ENCODE measurements around the gene GNA12.
A peak's percentile ranks its signal among the peaks of the same experiment; 100 is the strongest.
"Not testable (repeated sequence)": the region's sequence is repeated elsewhere in the genome, so short reads cannot be mapped to it uniquely, and the experiment has no call there.

GNA12 gene

DNA sequence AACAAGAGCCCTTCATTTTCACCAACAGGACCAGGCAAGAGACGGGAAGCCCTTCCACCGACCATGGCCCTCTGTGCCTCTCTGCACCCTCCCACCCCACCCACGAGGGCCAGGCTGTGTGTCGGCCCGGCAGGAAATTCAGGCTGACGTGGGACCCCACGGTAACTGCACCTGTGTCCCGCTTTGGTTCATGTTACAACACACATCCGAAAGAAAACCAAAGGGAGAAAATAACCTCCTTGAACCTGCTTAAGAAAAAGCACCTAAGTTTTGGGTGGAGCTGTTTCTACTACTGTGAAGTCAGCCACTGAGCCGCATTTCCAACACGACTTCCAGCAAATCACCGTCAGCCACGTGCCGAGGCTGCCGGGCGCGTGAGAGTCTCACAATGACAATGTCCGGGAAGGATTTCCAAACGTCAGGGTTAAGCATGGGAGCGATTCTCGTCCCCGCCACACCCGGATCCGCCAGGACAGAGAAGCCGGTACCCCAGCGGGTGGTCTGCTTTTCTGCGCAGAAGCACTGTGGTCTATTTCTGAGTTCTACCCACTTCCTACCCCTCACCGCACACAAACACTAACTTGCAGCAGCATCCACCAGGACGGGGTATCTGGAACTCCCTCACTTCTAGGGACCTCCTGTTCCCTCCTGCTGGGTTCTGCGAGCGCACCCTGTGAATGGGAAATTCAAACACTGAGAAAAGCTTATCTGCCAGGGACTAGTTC lies 119.5 kb downstream of the GNA12 start:
- DNase-seq = no peak

DNA sequence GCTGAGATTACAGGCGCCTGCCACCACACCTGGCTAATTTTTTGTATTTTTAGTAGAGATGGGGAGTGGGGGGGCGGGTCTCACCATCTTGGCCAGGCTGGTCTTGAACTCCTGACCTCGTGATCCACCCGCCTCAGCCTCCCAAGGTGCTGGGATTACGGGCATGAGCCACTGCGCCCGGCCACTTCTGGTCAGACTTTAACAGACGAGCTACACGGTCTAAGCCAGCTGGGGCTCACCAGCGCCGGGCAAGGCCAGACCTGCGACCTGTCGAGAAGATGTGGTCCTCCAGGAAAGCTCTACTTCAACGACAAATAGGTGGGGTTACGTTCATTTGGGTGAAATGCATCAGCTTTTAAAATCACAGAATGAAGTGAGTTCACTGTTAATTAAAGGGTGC lies 120.1 kb downstream of the GNA12 start:
- DNase-seq = not testable (repeated sequence)

DNA sequence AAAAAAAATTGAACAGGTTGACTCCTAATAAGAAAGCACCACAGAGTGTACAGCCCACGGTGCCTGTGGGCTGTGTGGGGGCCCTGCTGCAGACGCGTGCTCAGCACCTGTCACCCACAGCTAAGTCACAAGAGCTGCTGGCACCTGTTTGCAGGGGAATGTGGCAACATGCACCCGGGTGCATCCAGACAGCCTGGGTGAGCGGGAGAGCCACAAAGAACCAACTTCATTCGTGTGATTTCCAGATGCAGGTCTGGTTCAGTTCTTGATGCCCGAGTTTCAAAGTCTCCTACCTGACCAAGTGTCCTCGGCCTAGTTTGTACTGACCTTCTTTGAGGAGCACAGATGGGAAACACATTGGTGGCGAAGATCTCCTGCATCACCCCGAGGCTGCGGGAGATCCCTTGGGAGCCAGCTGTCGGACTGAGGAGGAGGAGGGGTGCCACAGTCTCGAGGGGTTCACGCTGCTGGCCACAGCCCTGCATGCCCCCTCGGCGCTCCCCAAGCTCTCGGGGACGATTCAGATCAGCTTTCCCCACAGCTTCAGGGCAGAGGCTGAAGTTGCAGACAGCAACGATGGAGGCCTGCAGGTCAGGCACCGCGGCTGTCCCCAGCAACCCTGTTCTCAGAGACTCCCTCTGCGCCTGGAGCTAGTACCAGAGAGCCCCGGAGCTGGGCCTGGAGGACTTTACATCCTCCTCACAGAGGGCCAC lies 120.8 kb downstream of the GNA12 start:
- no peak for DNase-seq

DNA sequence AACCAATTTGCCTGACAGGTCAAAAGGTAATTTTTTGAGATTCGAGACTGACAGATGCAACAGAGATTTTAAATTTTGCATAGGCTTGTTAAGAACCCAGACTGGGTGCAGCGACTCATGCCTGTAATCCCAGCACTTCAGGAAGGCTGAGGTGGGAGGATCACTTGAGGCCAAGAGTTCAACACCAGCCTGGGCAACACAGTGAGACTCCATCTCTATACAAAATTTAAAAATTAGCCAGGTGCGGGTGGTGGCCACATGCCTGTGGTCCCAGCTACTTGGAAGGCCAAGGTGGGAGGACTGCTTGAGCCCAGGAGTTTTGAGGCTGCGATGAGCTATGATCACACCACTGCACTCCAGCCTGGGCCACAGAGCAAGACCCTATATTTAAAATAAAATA lies 121.5 kb downstream of the GNA12 start:
- no peak for DNase-seq

DNA sequence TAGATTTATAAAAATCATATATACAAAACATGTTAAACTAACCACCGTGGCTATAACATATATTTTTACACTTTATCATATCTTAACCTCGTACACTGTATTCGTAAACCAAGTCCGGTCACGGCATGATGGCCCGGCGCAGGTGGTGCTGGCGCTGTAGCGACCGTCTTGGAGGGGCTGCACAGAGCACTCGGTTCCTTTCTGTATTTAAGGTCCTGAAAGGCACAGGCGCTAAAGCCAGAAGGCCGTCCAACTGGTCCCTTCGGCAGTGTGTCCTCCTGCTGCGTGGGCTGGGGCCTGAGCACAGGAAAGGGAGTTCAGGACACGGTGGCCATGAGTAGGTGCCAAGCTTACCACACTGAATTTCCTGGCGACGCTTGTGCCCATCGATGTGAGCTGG lies 122.3 kb downstream of the GNA12 start:
- no peak for DNase-seq

DNA sequence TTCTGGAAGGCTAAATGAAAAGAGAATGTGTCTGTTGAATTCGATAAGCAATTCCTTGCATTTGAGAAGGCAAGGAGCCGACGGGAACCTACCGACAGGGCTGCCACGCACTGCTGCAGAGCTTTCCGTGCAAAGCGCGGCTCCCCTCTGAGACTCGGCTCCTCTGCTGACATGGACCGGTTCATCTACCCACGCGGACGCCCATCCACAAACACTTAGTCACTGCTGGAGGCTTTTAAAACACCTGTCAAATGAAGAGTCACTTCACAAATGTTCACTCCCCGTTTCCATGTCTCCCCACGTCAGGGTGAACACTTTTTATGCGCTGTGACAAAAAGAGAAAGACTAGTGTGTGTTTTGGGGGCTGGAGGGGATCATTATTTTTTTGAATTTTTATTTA lies 124.1 kb downstream of the GNA12 start:
- peak; percentile 30 for DNase-seq

- DNase-seq = peak; percentile 77
Measured at GRCh38 chr7:2719007-2719406, 125.1 kb downstream of the GNA12 start.

DNA sequence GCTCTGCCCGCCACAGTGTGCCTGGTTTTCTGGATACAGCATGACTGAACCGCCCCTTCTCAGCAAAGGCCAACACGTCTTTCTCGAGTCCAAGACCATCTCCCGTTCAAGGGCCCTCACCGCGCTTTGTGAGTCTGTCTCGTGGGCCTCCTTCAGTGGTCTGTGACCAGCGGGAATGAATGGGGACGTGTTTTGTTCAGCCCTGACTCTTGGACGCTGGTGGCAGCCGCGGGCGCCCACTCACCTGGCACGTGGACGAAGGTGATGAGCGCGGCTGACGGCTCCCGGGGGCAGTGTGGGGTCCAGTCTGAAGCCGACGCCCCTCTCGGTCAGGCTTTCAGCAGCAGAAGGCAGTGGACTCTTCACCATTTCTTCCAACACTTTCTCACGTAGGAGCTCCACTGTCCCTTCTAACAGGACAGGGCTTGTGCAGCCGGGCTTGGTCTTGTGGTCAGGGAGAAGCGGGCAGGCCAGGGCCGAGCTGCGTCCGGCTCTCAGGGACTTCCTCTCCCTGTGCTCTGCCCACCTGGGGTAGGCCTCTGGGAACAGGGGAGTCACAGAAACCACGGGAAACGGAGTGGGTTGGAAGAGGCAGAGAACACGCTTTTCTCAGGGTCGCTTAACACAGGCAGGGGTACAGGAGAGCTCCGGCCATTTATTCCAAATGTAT lies 125.7 kb downstream of the GNA12 start:
- DNase-seq = no peak

DNA sequence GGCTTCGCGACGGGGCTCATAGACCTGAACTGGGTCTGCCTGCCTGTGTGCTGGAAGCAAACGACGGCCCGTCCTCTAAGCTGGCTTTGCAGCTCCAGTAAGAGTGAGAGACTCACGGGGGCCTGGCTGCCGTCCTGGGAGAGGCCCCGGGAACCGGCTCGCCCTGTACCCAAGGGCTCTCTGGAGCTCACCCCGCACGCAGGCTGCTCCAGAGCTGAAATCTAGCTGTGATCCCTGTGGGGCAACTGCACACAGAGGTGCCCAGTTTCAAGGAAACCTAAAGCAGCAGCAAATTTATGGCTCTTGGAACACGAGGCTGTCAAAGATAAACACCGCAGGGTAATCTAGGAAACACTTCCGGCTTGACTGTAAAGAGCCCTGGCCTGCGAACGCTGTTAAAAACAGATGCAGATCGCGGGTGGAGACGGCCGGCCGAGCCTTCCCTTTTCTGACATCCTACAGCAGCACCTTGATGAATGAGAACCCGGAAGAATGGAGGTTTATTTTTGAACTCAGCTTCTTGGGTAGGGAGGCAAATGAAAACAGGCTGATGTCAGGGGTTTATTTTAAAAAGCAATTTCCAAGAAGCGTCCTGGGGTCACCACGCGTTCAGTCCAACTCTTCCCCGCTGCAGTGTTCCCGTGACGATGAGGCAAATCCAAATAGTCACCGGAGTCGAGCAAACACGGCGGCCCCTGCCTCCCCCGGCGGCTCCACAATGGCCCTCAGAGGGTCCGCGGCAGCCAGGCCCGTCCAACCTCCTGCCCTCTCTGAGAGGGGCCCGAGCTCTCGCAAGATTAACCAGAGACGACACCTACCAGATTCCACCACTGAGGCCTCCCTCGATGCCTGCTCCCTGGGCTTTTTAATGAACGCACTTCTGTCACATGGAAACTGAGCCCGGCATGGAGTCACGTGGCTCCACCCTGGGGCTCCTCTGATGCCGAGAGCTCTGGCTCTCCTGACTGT lies 126.5 kb downstream of the GNA12 start:
- DNase-seq = peak; percentile 31

DNA sequence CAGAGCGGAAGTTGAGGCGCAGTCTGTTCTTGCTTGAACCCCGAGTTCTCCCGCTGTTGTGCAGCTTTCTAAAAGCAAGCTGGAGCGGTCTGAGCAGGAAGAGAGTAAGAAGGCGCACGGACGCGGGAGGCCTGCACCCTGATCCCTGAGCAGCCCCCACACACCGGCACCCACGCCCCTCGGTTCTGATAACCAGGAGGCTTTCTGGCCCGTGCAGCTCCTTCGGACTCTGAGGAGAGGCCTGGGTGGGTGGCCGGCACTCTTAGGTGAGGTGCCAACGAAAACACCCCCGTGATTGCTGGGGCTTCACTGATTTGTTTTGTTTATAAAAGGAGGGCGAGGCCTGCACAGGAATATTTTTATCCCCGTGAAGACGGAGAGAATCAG lies 127.2 kb downstream of the GNA12 start:
- DNase-seq = no peak

DNA sequence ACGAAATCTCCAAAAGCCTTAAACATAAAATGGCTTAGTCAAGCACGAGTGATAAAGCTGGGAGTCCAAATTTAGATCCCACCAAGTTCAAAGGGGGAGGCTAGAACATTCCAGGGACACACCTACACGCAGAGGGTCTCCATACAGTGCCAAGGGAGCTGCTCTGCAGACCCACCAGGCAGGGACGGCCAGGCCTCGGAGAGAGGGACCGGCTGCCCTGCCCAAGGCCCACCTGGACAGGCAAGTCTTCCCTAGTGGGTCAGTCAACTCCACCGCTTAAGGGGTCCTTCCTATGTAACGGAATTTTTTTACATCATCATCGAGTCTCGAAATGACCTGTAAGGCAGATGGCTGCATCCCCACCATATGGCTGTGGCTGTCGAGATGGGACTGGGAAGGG lies 127.6 kb downstream of the GNA12 start:
- DNase-seq = no peak

GRCh38 chr7:2715341-2716231 lies 128.5 kb downstream of the GNA12 start:
- DNase-seq = peak; percentile 69

- no peak for DNase-seq
Measured at GRCh38 chr7:2714636-2715035, 129.5 kb downstream of the GNA12 start.

- DNase-seq = no peak
Measured at GRCh38 chr7:2713978-2714377, 130.1 kb downstream of the GNA12 start.

DNA sequence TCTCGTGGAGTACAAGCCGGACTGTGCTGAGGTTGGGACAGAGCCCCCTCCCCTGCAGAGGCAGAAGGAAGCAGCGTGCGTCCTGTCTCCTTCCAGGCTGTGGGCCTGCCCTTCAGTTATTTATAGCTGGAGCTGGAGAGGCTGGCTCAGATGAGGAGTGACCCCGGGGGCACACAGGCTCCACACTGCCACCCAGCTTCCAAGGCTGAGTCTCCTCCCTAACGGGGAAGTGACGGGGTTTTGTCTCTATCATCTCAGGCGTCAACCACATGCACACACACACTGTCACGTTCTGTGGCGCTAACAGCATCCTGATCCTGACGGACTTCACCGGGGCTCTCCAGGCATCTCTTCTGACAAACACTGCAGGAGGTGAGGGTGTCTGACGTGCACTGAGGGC lies 130.7 kb downstream of the GNA12 start:
- DNase-seq = no peak

GRCh38 chr7:2711895-2712675 lies 132.0 kb downstream of the GNA12 start:
- no peak for DNase-seq

GRCh38 chr7:2710901-2711551 lies 133.1 kb downstream of the GNA12 start:
- DNase-seq = peak; percentile 38

GRCh38 chr7:2710286-2710655 lies 133.8 kb downstream of the GNA12 start:
- peak; percentile 65 for DNase-seq

DNA sequence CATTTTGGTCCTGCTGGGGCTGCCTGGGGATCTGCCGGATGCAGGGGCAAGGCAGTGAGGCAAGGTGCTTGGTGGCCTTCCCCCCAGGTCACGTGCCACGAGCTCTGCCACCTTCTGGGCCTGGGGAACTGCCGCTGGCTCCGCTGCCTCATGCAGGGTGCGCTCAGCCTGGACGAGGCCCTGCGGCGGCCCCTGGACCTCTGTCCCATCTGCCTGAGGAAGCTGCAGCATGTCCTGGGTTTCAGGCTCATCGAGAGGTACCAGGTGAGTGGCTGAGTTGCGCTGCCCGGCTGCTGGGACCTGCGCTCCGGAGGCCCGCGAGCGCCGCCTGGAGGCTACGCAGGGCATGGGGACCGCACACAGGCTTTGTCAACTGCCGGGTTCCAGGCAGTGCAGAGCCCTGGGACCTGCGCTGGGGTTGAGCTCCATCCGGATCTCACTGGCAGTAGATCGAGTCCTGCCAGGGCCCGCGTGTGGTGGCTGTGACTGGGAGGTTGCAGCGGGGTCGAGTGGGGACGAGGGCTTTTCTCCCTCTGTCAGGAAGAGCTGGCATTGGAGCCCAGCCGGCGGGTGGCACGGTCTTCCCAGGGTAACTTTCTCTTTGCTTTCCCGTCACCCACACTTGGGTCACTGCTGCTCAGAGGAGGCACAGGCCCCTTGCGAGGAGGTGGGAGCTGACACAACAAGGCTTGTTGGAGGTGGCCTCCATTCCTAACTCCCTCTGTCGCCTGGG lies 134.4 kb downstream of the GNA12 start:
- DNase-seq = peak; percentile 84

Data from stimulated activated CD4-positive, alpha-beta T cell treated with anti-CD3 and anti-CD28 coated beads, Interleukin-15, amount 100 ng/mL, for 24 hours (primary cell).